Panc1 (cell line): Measurements from ENCODE around the gene PRSS21. TPM values are rescaled to one million over a fixed set of nuclear protein-coding genes. Genes with fewer than 3 reads are reported as not detected.
A peak's percentile ranks its signal among the peaks of the same experiment; 100 is the strongest.

Experiments
- ATAC-seq: fragments of 200-7000 bp; cut with Tn5 transposase; 2 replicates; pipeline ENCODE4 v1.9.1; 2020; ENCODE audit warnings: mild to moderate bottlenecking, moderate library complexity
- BruUV-seq: library from RNA; stranded (reverse); fragments of 400-500 nt; replicated peaks from 2 replicates; lab custom pipeline; 2021; lab: Mats Ljungman, UMichigan
- CTCF ChIA-PET: fragments of 300-600 bp; sonication (Branson Sonifier 250); formaldehyde crosslinking; loops from one replicate; lab custom pipeline; 2022; ENCODE audit warnings: antibody characterized with exemption; lab: Charles Lee
- POLR2A ChIA-PET: fragments of 300-600 bp; sonication (Branson Sonifier 250); formaldehyde crosslinking; loops from one replicate; lab custom pipeline; 2022; ENCODE audit warnings: antibody characterized with exemption; lab: Charles Lee
- DNase-seq: peaks from one replicate; pipeline ENCODE4 v3.0.0-alpha.2; 2010; ENCODE audit warnings: low read depth, low spot score
- H3K27ac ChIP-seq: 2 replicates; pipeline ENCODE4 v1.5.1; 2011; ENCODE audit warnings: mild to moderate bottlenecking, low read length, inconsistent platforms
- H3K27me3 ChIP-seq: fragments of 200-500 bp; sonication (Bioruptor generic); 2 replicates; pipeline ENCODE4 v1.6.0; 2014; ENCODE audit warnings: low read length, inconsistent platforms; ENCODE audit not compliant: control insufficient read depth, insufficient read depth
- H3K36me3 ChIP-seq: fragments of 200-500 bp; sonication (Bioruptor generic); 2 replicates; pipeline ENCODE4 v1.5.1; 2014; ENCODE audit warnings: inconsistent platforms, mild to moderate bottlenecking, low read length, moderate library complexity; ENCODE audit not compliant: control insufficient read depth, insufficient read depth
- H3K4me1 ChIP-seq: 2 replicates; pipeline ENCODE4 v1.5.1; 2011; ENCODE audit warnings: inconsistent platforms, mild to moderate bottlenecking, low read length, moderate library complexity; ENCODE audit not compliant: control insufficient read depth, insufficient read depth
- H3K4me3 ChIP-seq, 2 experiments: 2 replicates each; pipeline ENCODE4 v1.5.1; 2011 to 2012; ENCODE audit warnings: low read depth in 2 of 2, low read length in 2 of 2, mild to moderate bottlenecking in 2 of 2, inconsistent platforms in 1 of 2, moderate library complexity in 1 of 2
- H3K9me3 ChIP-seq: fragments of 200-500 bp; sonication (Bioruptor generic); 2 replicates; pipeline ENCODE4 v1.5.1; 2014; ENCODE audit warnings: low read depth, mild to moderate bottlenecking, inconsistent platforms, low read length, moderate library complexity; ENCODE audit not compliant: control insufficient read depth, insufficient read depth
- POLR2AphosphoS5 ChIP-seq: IDR thresholded peaks from 2 replicates; pipeline ENCODE4 v1.6.1; 2012; ENCODE audit warnings: mild to moderate bottlenecking, low read depth, low read length, moderate library complexity
- REST ChIP-seq, 2 experiments: IDR thresholded peaks; 2 replicates each; pipeline ENCODE4 v1.6.1; 2011 to 2012; ENCODE audit warnings: low read depth in 2 of 2, control low read depth in 1 of 2, low read length in 1 of 2, mild to moderate bottlenecking in 1 of 2, moderate library complexity in 1 of 2; ENCODE audit not compliant: insufficient read depth in 1 of 2
- SIN3A ChIP-seq: IDR thresholded peaks from 2 replicates; pipeline ENCODE4 v1.6.1; 2012; ENCODE audit warnings: low read depth, mild to moderate bottlenecking, low read length, moderate library complexity, borderline replicate concordance; ENCODE audit not compliant: insufficient read depth
- TCF7L2 ChIP-seq: IDR thresholded peaks from 2 replicates; pipeline ENCODE4 v1.6.1; 2011; ENCODE audit warnings: mild to moderate bottlenecking, low read depth, low read length, inconsistent platforms
- in situ Hi-C: cut with HindIII; loops from 2 replicates; pipeline ENCODE4 v1.10.0; 2016; ENCODE audit warnings: low sequenced_read_pairs, low pct_unique_long_range_greater_than_20kb
- intact Hi-C: fragments of 100-400 bp; cut with micrococcal nuclease; formaldehyde crosslinking; loops from one replicate; pipeline ENCODE4 v1.10.0; 2022; ENCODE audit not compliant: unreplicated experiment
- total RNA-seq: library from RNA; stranded (reverse); gene quantifications from one replicate; pipeline ENCODE4 v1.2.1, GENCODE V29; 2021; ENCODE audit not compliant: unreplicated experiment
- TF ChIP-seq, protein P1 (sequence below): fragments of 450-650 bp; IDR thresholded peaks from 2 replicates; pipeline ENCODE4 v1.5.1; 2017; ENCODE audit warnings: mild to moderate bottlenecking

Gene PRSS21
- total RNA-seq, 1 experiment from 2014 or later: not detected

DNA sequence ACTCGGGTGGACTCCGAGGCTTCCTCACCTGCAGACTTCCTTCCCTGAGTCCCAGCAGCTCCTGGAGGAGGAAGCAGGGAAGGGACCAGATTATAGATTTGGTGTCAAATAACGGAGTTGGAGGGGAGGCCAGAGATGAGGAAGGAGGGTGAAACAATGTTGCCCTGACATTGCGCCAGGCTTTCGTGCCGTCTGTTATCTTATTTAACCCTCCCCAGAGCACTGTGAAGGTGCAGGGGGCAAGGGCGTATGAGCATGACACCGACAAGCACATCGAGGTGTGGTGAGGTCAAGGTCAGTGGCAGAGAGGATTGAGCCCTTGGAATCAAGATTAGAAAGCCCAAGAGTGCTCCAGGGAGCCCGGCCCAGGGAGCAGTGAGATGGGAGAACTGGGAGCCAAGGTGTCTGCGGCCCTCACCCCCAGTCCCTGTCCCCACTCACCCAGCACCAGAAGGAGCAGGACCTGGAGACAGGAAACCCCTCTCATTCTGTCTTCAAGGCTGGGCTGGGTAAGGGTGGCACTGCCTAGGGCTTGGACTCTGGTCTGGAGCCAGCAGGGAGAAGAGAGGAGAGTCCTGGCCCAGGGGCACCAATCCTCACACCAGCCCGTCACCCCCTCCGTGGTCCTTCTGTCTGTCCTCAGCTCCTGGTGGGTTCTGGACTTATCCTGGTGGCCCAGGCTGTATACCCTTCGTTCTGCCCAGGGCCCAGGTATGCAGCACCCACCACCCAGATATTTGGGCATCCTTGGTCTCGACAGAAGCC, 30.8 kb upstream of the PRSS21 start:
- intact Hi-C loops: no loop called here
- in situ Hi-C loops: no loop called here
- no peaks in the 10 kb centered on the region for H3K36me3 ChIP-seq
- peaks cover 10% of the 10 kb centered on the region; the same call in 1 of the 2 replicates for H3K4me1 ChIP-seq
- no peaks in the 10 kb centered on the region for H3K9me3 ChIP-seq
- ATAC-seq: peak; percentile 20; the same call in 1 of the 2 replicates
- ChIA-PET CTCF (no interaction called here), POLR2A (no interaction called here)
- no peak overlapping the region for H3K4me3 ChIP-seq
- DNase-seq: no peak
- H3K27ac ChIP-seq: peak overlapping the region; percentile 46; the same call in 1 of the 2 replicates
- BruUV-seq: no TSS peak
- TF ChIP-seq POLR2AphosphoS5 (no peak), SIN3A (no peak), TCF7L2 (no peak), REST (IDR thresholded peaks at IDR 0.05; ENCODE audit: insufficient read depth in 1 of 2, low read depth in 2 of 2, low read length in 1 of 2) (no peak)
- TF ChIP-seq, protein P1, sequence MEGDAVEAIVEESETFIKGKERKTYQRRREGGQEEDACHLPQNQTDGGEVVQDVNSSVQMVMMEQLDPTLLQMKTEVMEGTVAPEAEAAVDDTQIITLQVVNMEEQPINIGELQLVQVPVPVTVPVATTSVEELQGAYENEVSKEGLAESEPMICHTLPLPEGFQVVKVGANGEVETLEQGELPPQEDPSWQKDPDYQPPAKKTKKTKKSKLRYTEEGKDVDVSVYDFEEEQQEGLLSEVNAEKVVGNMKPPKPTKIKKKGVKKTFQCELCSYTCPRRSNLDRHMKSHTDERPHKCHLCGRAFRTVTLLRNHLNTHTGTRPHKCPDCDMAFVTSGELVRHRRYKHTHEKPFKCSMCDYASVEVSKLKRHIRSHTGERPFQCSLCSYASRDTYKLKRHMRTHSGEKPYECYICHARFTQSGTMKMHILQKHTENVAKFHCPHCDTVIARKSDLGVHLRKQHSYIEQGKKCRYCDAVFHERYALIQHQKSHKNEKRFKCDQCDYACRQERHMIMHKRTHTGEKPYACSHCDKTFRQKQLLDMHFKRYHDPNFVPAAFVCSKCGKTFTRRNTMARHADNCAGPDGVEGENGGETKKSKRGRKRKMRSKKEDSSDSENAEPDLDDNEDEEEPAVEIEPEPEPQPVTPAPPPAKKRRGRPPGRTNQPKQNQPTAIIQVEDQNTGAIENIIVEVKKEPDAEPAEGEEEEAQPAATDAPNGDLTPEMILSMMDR: no peak
- no peaks in the 10 kb centered on the region for H3K27me3 ChIP-seq

- intact Hi-C loops: no loop called here
- H3K36me3 ChIP-seq: no peaks in the 10 kb centered on the region
- no peak overlapping the region for H3K27ac ChIP-seq
- BruUV-seq: no TSS peak
- no peaks in the 10 kb centered on the region for H3K9me3 ChIP-seq
- no peak for ATAC-seq
- no peaks in the 10 kb centered on the region for H3K27me3 ChIP-seq
- H3K4me3 ChIP-seq: no peak overlapping the region
- in situ Hi-C loops: no loop called here
- H3K4me1 ChIP-seq: peaks cover 10% of the 10 kb centered on the region; the same call in 1 of the 2 replicates
- no peak for DNase-seq
- TF ChIP-seq POLR2AphosphoS5 (no peak), TCF7L2 (no peak), REST (IDR thresholded peaks at IDR 0.05; ENCODE audit: insufficient read depth in 1 of 2, low read depth in 2 of 2, low read length in 1 of 2) (no peak), SIN3A (no peak)
- TF ChIP-seq, protein P1: no peak
- POLR2A ChIA-PET: no interaction called here
- CTCF ChIA-PET: no interaction called here
Observed at GRCh38 chr16:2786826-2787151, 30.2 kb upstream of the PRSS21 start.
